GM19328 (cell line): ENCODE measurements around the gene FOXJ1.

Experiments
- ATAC-seq: cut with Tn5 transposase; IDR thresholded peaks from one replicate; pipeline ENCODE4 v1.9.1; 2021; ENCODE audit warnings: mild to moderate bottlenecking, moderate library complexity; ENCODE audit not compliant: unreplicated experiment

The FOXJ1 gene

DNA sequence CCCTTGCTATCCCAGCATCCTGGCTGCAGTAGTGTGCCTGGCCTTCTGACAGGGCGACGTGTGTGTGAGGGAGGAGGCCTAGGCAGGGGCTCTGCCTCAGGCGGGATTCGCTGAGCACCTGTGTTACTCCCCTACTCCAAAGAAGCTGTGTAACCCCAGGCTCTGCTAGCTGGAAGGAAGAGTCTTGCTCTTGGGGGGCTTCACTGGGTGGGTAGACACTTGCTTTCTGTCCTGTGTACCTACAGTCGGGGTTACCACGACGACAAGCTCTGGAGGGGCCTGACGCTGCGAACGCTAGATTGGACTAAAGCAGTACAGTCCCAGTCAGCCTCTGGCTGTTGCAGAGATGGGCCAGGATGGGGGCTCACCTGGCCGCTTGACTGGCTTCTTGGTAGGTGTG is 47.0 kb downstream of the FOXJ1 start:
- no peak for ATAC-seq

DNA sequence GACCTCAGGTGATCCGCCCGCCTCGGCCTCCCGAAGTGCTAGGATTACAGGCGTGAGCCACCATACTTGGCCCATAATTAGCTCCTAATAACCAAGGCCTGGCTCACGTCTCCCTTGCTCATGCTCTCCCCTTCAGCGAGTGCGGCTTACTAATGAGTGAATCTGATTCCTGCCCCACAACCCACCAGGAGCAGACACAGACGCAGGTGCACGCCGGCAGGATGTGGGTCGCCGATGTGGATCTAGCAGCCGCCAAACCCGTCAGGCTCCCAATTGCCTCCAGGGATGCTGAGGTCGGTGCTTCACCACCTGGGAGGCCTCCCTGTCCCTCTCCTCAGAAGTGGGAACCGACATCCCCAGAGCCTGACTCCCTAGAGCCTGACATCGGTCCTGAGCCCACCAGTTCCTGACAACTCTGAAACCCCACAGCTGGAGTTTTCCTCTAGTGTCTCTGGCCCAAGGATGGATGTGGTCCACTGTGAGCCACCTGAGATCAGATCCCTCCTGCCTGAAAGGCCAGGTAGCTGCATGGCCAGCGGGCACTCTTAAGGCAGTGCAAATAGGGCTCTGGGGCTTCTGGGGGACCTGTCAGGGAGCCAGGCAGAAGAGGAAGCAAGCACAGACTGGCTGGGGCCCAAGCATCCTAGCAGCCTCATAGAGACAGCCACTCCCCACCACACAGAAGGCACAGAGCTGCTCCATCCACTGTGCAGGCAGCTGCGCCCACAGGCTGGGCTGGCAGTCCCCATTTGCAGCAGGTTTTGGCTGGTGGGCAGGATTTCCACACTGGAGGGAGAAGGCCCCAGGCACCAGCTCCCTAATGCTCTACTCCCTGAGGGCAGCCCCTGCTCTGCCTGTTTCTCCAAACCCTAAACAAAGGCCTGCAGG is 48.3 kb downstream of the FOXJ1 start:
- ATAC-seq, result no peak

DNA sequence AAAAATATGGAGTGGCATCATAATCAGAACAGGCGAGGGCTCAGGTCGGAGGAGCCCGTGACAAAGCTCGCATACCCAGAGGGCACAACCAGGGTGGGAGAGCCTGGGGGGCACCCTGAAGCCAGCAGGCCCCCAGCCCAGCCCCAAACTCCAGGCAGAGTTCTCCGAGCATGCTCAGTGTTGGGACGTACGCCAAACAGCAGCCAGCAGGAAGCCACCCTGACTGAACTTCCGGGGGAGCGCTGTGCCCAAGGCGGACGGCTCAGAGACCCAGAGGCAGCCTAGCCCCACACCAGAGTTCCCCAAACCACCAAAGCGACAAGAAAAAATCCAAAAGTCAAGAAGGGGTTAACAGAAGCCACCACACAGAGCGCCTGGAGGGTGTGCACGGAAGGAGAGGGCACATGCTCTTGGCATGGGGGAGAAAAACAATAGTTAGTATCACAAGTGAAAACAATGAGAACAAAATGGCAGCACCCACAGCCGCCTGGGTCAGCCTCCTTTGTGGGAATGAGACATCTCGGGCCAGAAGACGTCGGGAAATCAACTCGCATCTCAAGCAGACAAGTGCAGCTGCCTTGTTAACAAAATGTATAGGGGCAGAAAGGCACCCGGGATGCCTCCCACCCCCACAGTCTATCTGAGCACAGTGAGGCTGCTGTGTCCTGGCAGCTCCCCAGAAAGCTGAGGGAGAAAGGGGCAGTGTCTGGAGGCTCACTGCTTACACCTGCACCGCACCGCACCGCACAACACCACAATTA is 49.3 kb downstream of the FOXJ1 start:
- ATAC-seq, result no peak

DNA sequence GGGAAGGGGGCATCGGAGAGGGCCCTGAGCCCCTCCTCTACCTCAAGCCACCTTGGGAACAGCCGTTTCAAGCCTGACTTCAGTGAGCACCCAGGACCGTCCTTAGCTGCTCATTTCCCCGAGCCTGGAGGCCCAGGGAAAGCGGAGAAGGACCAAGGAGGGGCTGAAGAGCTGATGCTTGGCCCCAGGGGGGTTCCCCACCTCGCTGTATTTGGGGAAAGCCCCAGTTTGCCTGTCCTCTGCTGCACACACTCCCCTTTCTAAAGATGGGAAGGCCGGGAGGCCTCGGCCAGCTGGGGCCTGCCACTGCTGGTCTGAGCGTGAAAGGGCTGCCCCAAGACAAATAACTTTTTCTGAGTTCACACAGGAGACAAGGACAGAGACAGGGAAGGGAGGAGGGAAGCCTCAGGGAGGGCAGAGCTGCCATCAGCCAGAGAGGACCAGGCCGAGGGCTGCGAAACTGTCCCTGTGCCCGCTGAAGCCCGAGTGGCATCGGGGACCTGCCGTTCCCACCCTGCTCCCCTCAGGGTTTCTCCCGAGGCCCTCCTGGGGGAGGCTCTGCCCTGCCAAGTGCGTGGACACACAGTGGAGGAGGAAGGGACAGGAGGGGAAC is 50.4 kb downstream of the FOXJ1 start:
- no peak for ATAC-seq

DNA sequence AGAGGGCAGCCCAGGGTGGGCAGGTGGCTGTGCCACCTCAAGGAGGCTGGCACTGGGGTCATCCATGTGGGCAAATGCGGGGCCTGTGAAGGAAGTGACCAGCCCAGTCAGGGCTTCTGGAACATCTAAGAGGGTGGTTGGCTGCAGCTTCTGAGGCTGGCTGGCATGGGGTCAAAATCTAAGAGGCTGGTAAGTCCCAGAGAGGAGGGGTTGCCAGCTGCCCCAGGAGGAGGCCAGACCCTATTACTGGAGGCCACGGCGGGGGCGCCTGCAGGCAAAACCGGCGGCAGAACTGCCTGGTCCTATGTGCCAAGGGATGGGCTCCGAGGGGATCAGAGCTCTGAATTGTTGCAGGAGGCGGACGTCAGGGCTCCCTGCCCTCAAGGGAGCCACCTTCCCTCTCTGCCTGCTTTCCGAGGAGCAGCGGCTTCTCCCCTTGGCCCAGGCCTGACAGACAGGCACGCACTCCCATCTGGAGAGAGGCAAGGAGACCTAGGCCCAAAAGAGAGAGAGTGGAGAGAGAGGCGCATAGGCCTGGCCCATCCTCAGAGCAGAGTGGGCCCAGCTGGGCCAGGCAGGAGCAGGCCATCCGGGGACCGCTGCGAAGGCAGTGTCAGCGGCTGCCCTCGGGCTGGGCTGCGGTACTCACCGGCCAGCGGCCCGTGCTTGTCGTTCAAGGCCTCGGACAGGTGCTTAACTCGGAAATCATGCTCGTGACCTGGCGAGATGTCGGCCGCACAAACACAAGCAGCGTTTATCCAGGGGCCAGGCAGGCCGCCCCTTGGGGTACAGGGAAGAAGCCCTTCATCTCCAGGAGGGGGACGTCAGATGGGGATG is 51.1 kb downstream of the FOXJ1 start:
- ATAC-seq, result no peak

DNA sequence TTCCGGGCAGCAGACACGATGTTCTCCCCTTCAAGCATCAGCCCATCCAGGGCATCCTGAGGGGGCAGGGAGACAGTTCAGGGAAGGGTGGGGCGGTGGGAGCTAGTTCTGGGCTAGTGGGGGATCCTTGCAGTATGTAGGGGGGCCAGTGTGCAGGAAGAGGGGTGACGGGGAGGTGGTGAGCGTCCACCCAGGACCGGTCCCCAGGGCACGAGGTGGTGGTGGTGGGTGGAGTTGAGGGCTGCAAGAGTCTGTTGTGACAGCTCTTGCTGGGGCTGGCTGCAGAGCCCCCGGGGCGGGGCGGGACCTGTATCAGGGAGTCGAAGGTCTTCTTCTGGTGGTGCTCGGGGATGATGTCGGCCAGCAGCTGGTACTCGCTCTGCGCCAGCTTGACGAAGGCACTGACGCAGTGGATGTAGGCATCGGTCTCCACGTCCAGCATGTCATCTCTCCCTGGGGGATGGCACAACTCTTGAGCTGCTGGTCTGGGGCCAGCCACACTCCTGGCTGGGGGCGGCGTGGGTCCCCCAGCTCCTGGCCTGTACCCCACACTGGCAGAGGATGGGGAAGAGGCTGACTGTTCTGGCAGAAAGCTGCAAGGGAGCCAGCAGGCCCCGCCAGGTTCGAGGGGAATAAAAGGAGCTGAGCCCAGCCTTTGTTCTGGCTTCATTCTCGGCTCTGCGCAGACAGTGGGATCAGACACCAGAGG is 52.0 kb downstream of the FOXJ1 start:
- no peak for ATAC-seq

DNA sequence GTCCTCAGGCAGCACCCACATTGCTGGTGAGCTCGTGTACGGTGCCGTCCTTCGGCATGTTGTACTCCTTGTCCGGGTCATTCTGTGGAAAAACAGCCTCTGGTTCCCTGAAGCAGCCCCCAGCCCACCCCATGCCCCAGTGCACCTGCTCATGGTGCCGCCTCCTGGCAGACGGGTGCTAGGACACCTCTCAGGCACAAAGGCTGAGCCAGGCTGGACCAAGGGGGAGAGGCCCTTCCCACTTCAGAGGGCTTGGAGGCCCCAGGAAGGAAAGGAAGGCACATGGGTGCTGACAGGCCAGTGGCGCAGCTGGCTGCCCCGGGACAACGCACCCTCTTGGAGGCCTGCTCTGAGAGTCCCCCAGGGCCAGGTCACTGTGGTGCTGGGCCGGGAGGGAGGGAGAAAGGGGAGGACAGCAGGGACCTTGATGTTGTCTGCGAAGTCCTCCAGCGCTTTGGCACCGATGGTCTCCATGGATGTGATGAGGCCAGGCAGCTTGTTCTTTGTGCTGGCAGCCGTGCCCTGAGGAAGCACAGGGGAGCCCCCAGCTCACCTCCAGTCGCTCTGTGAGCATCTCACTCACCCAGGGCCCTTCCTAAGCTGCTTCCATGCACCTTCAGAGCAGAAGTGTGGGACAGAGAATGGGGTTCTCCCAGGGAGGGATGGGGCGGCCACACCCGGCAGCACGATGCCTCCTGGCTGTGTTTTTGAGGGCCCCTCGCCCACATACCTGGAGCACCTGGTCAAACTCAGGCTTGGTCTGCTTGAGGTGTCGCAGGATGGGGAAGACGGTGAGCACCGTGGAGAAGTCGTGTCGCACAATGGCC is 52.8 kb downstream of the FOXJ1 start:
- ATAC-seq, result no peak

DNA sequence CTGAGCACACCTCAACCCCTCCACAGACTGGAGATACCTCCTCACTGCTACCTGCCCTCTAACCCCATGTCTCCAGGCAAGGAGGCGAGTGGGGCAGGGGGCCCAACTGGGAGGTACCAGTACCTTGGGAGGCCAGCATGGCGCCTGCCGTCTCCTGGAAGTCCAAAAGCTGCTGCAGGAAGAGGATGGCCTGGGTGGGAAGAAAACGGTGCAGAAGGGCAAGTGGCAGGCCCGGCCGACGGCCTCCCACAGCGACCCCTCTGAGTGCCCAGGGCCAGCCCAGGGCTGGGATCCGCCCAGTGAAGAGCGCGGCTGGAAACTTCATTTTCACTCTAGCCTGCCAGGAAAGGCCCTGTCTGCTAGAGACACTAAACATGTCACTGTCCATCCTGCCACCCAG is 53.5 kb downstream of the FOXJ1 start:
- no peak for ATAC-seq

DNA sequence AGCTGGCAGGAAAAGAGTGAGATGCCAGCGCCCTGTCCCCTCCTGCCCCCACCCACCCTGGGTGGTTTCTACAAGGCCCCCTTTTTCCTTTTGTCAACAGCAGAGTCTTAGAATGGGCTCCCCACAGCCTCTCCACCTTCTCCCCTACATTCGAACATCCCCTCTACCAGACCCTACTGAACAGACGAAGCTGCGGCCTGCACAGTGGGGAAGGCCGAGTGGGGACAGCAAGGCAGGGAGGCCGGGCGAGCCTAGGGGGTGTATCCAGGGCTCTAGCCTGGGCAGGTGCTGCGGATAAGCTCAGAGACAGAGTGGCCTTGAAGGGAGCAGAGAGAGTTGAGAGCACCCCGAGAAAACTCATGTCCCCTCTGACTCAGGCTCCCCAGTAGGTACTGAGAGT is 54.7 kb downstream of the FOXJ1 start:
- ATAC-seq, result no peak
